ENCODE results near the gene UTF1. TPM values are rescaled to one million over a fixed set of nuclear protein-coding genes. Genes with fewer than 3 reads are reported as not detected.

The UTF1 gene
- total RNA-seq, 2 donors from 2014 or later, result 0.21 TPM; not detected in 1

- Mint-ChIP-seq H3K4me3 (no peak overlapping the region), H3K27ac (no peak overlapping the region), H3K36me3 (ENCODE audit: insufficient read depth in 2 of 2) (no peaks in the 10 kb centered on the region), H3K9me3 (no peaks in the 10 kb centered on the region), H3K27me3 (ENCODE audit: low read depth) (peaks cover 38% of the 10 kb centered on the region), H3K4me1 (ENCODE audit: low read depth) (peaks cover 16% of the 10 kb centered on the region)
- DNase-seq (no peak), ATAC-seq (replicated peaks in 1 of 2) (no peak)
Measured at GRCh38 chr10:133242611-133243356, 12.8 kb downstream of the UTF1 start.

GRCh38 chr10:133243593-133243992 is 13.6 kb downstream of the UTF1 start:
- no peak overlapping the region for H3K27ac Mint-ChIP-seq
- no peak for ATAC-seq (replicated peaks in 1 of 2)
- H3K9me3 Mint-ChIP-seq, result no peaks in the 10 kb centered on the region
- no peak overlapping the region for H3K4me3 Mint-ChIP-seq
- peaks cover 36% of the 10 kb centered on the region for H3K27me3 Mint-ChIP-seq (ENCODE audit: low read depth)
- H3K4me1 Mint-ChIP-seq (ENCODE audit: low read depth), result peaks cover 16% of the 10 kb centered on the region
- no peaks in the 10 kb centered on the region for H3K36me3 Mint-ChIP-seq (ENCODE audit: insufficient read depth in 2 of 2)
- no peak for DNase-seq

- DNase-seq (no peak), ATAC-seq (replicated peaks in 1 of 2) (no peak)
- Mint-ChIP-seq H3K27ac (no peak overlapping the region), H3K27me3 (ENCODE audit: low read depth) (peaks cover 25% of the 10 kb centered on the region), H3K4me3 (no peak overlapping the region), H3K36me3 (ENCODE audit: insufficient read depth in 2 of 2) (no peaks in the 10 kb centered on the region), H3K4me1 (ENCODE audit: low read depth) (peaks cover 13% of the 10 kb centered on the region), H3K9me3 (no peaks in the 10 kb centered on the region)
Measured at GRCh38 chr10:133245439-133246235, 15.6 kb downstream of the UTF1 start.

- DNase-seq, result no peak
Measured at GRCh38 chr10:133246236-133246626, 16.2 kb downstream of the UTF1 start.

GRCh38 chr10:133247681-133248333 is 17.8 kb downstream of the UTF1 start:
- ATAC-seq (replicated peaks in 1 of 2), result no peak

More at GRCh38 chr10:133246236-133246626, 16.2 kb downstream of the UTF1 start:
- no peak for ATAC-seq (replicated peaks in 1 of 2)
- H3K36me3 Mint-ChIP-seq (ENCODE audit: insufficient read depth in 2 of 2), result no peaks in the 10 kb centered on the region
- no peak overlapping the region for H3K27ac Mint-ChIP-seq
- peaks cover 7% of the 10 kb centered on the region for H3K4me1 Mint-ChIP-seq (ENCODE audit: low read depth)
- H3K4me3 Mint-ChIP-seq, result no peak overlapping the region
- H3K27me3 Mint-ChIP-seq (ENCODE audit: low read depth), result peaks cover 19% of the 10 kb centered on the region
- H3K9me3 Mint-ChIP-seq, result no peaks in the 10 kb centered on the region

GRCh38 chr10:133248334-133248715 is 18.3 kb downstream of the UTF1 start:
- Mint-ChIP-seq H3K9me3 (no peaks in the 10 kb centered on the region), H3K27me3 (ENCODE audit: low read depth) (peaks cover 6% of the 10 kb centered on the region), H3K4me3 (no peak overlapping the region), H3K27ac (no peak overlapping the region), H3K4me1 (ENCODE audit: low read depth) (no peaks in the 10 kb centered on the region), H3K36me3 (ENCODE audit: insufficient read depth in 2 of 2) (no peaks in the 10 kb centered on the region)
- DNase-seq (no peak), ATAC-seq (replicated peaks in 1 of 2) (no peak)

More at GRCh38 chr10:133247681-133248333, 17.8 kb downstream of the UTF1 start:
- DNase-seq, result no peak
- no peaks in the 10 kb centered on the region for H3K9me3 Mint-ChIP-seq
- no peaks in the 10 kb centered on the region for H3K36me3 Mint-ChIP-seq (ENCODE audit: insufficient read depth in 2 of 2)
- no peak overlapping the region for H3K4me3 Mint-ChIP-seq
- H3K27me3 Mint-ChIP-seq (ENCODE audit: low read depth), result peaks cover 6% of the 10 kb centered on the region
- H3K27ac Mint-ChIP-seq, result no peak overlapping the region
- no peaks in the 10 kb centered on the region for H3K4me1 Mint-ChIP-seq (ENCODE audit: low read depth)

GRCh38 chr10:133249094-133249780 is 19.2 kb downstream of the UTF1 start:
- Mint-ChIP-seq H3K4me1 (ENCODE audit: low read depth) (no peaks in the 10 kb centered on the region), H3K9me3 (no peaks in the 10 kb centered on the region), H3K27ac (no peak overlapping the region), H3K36me3 (ENCODE audit: insufficient read depth in 2 of 2) (no peaks in the 10 kb centered on the region), H3K27me3 (ENCODE audit: low read depth) (peaks cover 6% of the 10 kb centered on the region), H3K4me3 (no peak overlapping the region)
- DNase-seq (no peak), ATAC-seq (replicated peaks in 1 of 2) (no peak)

- H3K4me1 Mint-ChIP-seq (ENCODE audit: low read depth), result no peaks in the 10 kb centered on the region
- no peak overlapping the region for H3K4me3 Mint-ChIP-seq
- ATAC-seq (replicated peaks in 1 of 2) (no peak), DNase-seq (no peak)
- peaks cover 6% of the 10 kb centered on the region for H3K27me3 Mint-ChIP-seq (ENCODE audit: low read depth)
- no peak overlapping the region for H3K27ac Mint-ChIP-seq
- H3K9me3 Mint-ChIP-seq, result no peaks in the 10 kb centered on the region
- no peaks in the 10 kb centered on the region for H3K36me3 Mint-ChIP-seq (ENCODE audit: insufficient read depth in 2 of 2)
Measured at GRCh38 chr10:133249975-133250754, 20.1 kb downstream of the UTF1 start.

- DNase-seq, result no peak
- ATAC-seq (replicated peaks in 1 of 2), result no peak
- Mint-ChIP-seq H3K27me3 (ENCODE audit: low read depth) (peaks cover 6% of the 10 kb centered on the region), H3K27ac (no peak overlapping the region), H3K9me3 (no peaks in the 10 kb centered on the region), H3K36me3 (ENCODE audit: insufficient read depth in 2 of 2) (no peaks in the 10 kb centered on the region), H3K4me3 (no peak overlapping the region), H3K4me1 (ENCODE audit: low read depth) (peaks cover 1% of the 10 kb centered on the region)
Measured at GRCh38 chr10:133251388-133252222, 21.6 kb downstream of the UTF1 start.

- Mint-ChIP-seq H3K27me3 (ENCODE audit: low read depth) (peaks cover 6% of the 10 kb centered on the region), H3K36me3 (ENCODE audit: insufficient read depth in 2 of 2) (no peaks in the 10 kb centered on the region), H3K4me1 (ENCODE audit: low read depth) (peaks cover 7% of the 10 kb centered on the region), H3K4me3 (no peak overlapping the region), H3K9me3 (no peaks in the 10 kb centered on the region), H3K27ac (no peak overlapping the region)
- DNase-seq (no peak), ATAC-seq (replicated peaks in 1 of 2) (no peak)
Measured at GRCh38 chr10:133252223-133252552, 22.2 kb downstream of the UTF1 start.

- no peak for DNase-seq
- Mint-ChIP-seq H3K9me3 (no peaks in the 10 kb centered on the region), H3K4me3 (no peak overlapping the region), H3K27ac (no peak overlapping the region), H3K4me1 (ENCODE audit: low read depth) (peaks cover 20% of the 10 kb centered on the region), H3K36me3 (ENCODE audit: insufficient read depth in 2 of 2) (no peaks in the 10 kb centered on the region), H3K27me3 (ENCODE audit: low read depth) (peaks cover 6% of the 10 kb centered on the region)
- no peak for ATAC-seq (replicated peaks in 1 of 2)
Measured at GRCh38 chr10:133253361-133253955, 23.4 kb downstream of the UTF1 start.

Data from activated T-cell treated with anti-CD3 and anti-CD28 coated beads, Interleukin-2, amount 50 U/mL, for 72 hours (primary cell).